NCI-H1105 (cell line): Measurements from ENCODE around the gene COL6A1.

Experiments used
- DNase-seq: peaks from one replicate; lab custom pipeline; 2025; lab: John Stamatoyannopoulos, UW

COL6A1 gene

DNA sequence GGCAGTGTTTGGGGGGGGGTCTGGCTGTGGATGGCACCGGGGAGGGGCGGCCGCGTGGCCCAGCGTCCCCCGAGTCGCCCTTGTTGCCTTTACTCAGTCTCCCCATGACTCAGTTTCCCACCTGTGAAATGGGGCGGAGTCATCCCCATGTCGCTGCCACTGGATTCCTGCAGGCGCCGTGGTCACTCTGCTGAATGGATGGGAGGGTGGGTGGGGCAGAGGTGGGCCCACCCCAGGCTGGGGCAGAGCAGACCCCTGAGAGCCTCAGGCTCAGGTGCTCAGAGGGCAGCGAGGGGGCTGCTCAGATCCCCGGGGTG is 2.0 kb downstream of the COL6A1 start:
- no peak for DNase-seq

DNA sequence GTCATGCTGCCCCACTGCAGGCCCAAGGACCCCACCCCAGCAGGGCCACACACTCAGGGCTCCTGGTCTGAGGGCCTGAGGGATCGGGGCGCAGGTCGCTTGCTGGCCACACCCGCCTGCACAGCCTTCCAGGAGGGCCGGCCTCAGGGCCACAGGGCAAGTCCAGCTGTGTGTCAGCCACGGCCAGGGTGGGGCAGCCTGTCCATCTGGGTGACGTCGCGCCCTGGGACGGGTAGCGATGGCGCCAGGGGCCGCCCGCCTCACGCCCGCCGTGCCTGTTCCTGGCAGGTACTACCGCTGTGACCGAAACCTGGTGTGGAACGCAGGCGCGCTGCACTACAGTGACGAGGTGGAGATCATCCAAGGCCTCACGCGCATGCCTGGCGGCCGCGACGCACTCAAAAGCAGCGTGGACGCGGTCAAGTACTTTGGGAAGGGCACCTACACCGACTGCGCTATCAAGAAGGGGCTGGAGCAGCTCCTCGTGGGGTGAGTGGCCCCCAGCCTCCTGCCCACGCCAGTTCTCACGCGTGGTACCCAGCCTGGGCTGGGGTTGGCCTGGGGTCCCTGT is 2.5 kb downstream of the COL6A1 start:
- DNase-seq: peak; percentile 17

DNA sequence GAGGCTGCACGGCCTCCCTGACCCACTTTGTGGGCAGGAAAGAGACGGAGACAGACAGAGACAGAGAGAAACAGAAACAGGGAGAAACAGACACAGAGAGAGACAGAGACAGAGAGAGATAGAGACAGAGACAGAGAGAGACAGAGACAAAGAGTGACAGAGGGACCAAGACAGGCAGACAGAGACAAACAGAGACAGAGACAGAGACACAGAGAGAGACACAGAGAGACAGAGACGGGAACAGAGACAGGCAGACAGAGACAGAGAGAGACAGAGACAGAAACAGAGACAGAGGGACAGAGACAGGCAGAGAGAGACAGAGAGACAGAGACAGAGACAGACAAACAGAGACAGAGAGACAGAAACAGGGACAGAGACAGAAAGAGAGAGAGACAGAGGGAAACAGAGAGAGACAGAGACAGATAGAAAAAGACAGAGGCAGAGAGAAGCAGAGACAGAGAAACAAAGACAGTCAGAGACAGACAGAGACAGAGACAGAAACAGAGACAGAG is 3.1 kb downstream of the COL6A1 start:
- no peak for DNase-seq

DNA sequence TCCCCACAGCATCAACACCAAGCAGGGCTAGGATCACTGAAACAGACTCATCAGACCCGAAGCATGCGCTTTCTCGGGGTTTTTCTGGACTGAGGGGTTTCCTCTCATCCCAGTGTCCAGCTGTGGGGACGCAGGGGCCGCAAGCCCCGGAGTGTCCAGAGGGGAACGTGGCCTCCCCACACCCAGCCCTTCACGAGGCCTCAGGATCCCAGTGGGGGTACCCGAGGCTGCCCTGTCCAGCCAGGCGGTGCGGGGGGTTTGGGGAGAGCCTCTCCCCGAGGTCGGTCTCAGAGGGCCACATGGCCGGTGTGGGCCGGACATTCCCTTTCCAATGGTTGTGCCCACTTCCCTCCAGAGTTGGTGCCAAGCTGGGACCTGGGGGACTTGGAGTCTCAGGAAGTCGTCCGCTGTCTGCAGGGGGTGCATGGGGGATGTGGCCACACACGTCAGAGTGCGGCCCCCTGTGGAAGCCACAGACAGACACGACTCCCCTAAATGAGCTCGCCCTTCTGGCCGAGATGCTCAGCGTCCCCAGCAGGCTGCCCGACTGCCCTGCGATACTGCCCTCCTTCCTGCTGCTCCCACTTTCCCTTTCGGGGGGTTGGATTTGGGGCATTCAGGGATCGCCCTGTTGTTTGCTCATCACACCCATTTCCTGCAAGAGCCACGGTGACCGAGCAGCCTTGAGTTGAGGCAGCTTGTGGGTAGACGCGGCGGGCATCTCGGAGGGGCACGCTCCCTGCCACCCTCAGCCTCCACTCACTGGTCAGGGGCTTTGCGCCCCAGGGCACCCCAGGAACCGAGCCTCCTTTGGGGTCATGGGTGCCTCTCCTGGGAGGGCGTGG is 4.1 kb downstream of the COL6A1 start:
- DNase-seq: no peak

DNA sequence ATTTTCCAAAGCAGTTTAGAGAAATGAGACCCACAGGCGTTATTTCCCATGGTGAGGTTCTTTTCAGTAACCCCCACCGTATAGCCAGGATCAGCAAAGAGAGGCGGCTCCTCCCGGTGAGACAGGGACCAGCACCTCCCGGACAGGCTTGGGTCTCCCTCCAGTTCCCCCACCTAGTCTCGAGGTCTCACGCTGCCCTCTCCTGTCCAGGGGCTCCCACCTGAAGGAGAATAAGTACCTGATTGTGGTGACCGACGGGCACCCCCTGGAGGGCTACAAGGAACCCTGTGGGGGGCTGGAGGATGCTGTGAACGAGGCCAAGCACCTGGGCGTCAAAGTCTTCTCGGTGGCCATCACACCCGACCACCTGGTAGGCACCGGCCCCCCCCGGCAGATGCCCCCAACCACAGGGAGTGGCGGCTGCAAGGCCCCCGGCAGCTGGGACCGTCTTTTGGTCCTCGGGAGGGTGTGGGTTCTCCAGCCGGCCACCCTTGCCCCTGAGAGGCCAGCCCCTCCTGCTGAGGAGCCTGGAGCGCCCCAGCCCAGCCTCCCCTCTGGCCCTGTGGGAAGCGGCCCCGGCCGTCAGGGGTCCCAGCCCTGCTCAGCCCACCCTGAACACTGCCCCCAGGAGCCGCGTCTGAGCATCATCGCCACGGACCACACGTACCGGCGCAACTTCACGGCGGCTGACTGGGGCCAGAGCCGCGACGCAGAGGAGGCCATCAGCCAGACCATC is 4.9 kb downstream of the COL6A1 start:
- DNase-seq: no peak

DNA sequence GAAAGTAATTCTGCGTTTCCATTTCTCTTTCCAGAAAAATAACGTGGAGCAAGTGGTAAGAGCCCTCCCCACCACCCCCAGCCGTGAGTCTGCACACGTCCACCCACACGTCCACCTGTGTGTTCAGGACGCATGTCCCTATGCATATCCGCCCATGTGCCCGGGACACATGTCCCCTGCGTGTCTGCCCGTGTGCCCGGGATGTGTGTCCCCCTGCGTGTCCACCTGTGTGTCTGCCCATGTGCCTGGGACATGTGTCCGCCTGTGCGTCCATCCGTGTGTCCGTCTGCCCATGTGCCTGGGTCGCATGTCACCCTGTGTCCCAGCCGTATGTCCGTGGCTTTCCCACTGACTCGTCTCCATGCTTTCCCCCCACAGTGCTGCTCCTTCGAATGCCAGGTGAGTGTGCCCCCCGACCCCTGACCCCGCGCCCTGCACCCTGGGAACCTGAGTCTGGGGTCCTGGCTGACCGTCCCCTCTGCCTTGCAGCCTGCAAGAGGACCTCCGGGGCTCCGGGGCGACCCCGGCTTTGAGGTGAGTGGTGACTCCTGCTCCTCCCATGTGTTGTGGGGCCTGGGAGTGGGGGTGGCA is 5.6 kb downstream of the COL6A1 start:
- DNase-seq: no peak

DNA sequence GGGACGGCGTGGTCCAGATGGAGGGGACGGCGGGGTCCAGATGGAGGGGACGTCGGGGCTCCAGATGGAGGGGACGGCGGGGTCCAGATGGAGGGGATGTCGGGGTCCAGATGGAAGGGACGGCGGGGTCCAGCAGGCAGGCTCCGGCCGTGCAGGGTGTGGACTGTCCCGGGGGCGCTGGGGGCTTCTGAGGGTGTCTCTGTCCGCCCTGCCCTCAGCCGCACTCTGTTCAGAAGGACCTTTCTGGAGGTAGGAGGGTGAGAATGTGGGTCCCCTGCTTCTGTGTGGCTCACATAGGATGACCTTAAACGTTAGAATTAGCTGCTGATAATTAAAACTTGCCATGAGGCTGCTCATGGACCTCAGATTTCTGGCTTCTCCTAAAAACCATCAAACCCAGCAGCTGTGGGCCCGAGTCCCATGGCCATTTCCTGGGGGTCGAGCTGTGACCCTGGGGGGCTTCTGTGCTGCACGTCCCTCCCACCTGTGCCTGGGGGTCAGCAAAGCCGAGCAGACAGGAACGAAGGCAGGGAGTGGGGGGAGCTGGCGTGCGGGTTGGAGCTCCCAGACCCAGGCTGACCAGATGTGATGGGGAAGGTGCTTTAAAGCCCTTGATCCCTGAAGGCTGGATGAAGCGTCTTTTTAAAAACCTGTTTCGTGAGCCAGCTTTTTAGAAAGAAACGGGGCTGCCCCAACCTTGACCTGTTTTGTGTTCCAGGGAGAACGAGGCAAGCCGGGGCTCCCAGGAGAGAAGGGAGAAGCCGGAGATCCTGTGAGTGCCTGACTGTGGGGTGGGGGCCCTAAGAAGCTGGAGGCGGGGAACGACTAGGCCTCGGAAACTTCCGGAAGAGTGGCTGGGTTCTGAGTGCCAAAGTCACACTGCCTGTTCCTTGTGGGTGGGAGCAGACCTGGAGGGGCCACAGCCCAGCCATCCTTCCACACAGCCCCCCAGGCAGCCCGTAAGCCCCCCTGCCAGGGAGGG is 7.1 kb downstream of the COL6A1 start:
- DNase-seq: no peak

DNA sequence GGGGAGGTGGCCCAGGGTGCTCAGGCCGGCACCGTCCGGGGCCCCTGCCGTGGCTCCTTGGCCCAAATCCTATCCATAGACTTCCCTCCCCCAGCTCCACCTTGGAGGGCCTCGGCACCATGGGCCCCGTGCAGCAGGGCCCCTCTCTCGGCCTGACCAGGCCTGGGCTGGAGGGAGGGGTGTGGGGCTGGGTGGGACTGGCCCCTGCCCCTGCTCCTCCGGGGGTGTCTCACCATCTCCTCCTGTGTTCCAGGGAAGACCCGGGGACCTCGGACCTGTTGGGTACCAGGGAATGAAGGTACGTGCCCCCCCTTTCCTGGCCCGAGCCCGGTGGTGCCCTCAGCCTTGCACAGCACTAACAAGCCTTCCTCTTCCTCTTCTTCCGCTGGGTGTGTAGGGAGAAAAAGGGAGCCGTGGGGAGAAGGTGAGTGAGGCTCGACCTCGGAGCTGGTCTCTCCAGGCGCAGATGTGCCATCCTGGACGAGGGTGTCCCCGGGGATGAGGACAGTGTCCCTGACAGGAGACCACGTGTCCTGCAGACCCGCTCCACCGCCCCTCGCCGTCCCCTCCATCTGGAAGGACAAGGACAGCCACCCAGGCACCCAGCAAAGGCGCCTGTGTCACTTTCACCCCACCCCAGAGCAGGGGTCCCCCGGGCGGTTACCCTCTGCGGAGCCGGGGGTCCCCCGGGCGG is 7.9 kb downstream of the COL6A1 start:
- no peak for DNase-seq

DNA sequence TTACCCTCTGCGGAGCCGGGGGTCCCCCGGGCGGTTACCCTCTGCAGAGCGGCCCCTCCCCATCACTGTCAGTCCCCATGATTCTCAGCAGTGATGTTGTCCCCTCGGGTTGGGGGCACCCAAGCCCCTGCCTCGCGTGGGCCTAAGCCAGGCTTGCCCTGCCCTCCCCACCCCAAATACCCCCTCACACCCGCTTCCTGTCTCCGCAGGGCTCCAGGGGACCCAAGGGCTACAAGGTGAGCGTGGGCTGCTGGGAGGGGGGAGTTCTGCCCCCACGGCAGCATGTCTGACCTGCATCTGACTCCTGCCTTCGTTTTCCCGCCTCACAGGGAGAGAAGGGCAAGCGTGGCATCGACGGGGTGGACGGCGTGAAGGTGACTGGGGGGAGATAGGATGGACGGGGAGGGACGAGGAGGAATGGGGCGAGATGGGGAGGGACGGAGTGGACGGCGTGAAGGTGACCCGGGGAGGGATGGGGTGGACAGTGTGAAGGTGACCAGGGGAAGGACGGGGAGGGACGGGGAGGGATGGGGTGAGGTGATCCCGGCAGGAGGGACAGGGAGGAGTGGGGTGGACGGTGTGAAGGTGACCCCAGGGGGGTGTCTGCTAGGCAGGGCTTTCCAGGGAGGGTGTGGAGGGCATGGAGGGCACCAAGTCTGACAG is 8.6 kb downstream of the COL6A1 start:
- DNase-seq: no peak

DNA sequence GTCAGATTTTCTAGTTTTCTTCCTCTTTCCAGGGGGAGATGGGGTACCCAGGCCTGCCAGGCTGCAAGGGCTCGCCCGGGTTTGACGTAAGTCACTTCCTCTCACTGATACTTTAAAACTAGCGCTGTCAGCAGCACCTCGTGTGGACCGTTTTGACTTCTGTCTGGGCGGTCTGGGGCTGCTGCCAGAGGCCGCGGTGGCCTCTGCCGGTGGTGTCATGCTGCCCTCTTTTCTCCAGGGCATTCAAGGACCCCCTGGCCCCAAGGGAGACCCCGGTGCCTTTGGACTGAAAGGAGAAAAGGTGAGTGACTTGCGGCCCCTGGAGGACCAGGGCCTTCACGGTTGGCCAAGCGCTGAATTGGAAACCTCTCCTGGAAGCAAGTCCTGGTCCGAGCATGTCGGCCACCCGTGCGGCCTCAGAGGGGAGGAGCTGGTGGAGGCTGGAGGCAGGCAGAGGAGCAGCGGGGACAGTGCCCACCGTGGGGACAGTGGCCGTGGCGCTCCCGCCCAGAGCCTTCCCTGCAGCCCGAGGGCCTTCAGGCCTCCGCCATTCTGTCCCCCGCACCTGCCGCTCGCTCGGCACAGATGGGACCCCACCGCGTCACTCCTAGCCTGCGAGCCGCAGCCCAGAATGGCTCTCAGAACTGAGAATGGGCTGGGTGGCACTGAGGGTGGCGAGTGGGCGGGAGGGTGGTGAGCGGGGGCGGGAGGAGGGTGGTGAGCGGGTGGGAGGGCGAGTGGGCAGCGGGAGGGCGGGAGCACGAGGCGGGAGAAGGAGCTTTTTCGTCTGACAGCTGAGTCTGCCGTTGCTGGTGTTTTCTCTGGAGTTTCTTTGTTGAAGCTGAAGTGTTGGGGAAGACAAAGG is 9.4 kb downstream of the COL6A1 start:
- no peak for DNase-seq

DNA sequence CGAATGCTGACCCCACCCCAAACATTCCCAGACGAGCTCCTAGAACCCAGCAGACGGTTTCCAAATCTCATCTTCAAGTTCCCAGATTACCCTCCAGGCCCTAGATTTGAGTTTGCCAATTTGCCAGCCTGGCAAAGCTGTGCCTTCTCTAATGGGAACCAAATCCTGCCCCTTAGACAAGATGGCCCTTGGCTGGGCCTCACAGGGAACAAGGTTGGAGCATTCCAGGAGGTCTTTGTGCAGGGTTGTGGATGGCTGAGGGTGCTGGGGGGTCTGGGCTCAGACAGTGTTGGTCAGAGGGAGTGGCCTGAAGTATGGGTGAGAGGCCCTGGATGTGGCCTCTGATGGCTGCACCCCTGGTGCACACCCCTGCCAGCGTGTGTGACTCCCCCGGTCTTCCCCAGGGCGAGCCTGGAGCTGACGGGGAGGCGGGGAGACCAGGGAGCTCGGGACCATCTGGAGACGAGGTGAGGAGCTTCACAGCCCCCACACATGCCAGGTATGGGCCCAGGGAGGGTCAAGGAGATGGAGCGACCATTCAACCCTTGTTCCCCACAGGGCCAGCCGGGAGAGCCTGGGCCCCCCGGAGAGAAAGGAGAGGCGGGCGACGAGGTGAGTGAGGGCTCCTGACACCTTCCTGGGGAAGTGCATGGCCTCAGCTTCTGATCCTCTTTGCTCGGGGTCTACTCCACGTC is 10.2 kb downstream of the COL6A1 start:
- DNase-seq: no peak

DNA sequence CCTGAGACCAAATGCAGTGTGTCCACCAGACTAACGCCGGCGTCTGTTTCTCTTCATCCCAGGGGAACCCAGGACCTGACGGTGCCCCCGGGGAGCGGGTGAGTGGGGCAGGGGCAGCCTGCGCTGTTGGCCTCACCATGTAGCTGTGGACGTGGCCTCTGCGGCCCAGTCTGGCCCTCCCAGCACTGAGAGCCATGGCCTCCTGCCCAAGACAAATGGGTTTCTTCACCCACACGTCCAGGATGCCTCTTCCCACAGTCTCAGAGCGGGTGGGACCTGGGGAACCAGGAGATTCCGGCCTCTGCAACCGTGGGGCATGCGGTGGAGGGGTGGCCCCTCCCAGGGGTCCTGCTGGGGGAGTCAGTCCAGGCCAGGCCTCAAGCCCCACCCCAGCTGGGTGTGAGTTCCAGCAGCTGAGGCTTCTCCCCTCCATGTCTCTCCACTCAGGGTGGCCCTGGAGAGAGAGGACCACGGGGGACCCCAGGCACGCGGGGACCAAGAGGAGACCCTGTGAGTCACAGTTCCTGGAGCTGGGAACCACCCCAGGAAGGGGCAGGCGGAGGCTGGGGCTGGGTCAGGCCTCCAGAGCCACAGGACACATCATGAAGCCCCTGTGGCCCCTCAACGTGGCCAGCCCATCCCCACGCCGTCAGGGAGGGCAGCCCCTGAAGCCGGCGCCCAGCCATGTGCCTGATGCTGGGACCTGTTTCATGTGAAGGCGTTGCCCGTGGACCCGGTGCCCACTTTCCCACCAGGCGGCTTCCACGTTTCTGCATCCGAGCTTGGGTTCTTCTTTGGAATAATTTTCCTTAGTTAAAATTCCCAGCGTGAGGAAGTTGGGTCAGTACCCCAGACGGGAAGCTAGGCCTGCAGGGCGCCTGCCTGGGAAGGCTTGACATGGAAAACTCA is 11.0 kb downstream of the COL6A1 start:
- no peak for DNase-seq

DNA sequence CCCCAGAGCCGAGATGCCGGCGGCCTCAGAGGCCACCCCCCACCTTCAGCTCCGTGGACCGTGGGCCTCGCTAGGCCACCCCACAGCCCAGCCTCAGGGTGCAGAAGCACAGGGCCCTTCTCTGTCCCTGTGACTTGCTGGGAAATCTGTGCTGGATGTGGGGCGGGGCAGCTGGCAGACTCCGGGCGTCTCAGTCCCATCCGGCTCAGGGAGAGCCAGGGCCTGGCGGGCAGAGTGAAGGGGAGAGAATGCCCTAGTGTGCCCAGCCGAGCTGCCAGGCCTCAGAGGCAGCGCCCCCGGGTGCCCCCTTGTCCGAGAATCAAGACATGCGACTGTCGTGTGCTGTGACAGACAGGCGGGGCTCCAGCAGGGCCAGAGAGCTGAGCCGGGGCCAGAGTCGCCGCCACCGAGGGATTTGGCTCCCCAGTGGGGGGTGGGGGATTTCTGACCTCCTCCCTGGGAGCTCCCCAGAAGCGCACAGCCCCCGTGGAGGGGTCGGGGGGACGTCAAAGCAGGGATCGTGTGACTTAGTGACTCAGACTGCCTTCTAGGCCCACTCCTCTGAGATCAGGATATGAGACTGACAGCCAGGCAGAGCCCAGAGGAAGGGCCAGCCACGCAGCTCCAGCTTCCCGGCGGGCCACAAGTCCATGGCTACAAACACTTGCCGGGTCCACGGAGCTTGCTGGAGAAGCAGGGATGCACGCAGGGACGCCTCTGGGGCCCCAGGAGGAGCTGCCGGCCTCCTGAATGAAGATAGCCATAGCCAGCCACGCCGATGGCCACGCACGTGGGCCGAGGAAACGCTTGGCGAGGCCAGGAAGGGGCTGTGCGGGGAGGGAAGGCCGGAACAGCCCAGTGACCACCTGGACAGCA is 11.9 kb downstream of the COL6A1 start:
- no peak for DNase-seq

DNA sequence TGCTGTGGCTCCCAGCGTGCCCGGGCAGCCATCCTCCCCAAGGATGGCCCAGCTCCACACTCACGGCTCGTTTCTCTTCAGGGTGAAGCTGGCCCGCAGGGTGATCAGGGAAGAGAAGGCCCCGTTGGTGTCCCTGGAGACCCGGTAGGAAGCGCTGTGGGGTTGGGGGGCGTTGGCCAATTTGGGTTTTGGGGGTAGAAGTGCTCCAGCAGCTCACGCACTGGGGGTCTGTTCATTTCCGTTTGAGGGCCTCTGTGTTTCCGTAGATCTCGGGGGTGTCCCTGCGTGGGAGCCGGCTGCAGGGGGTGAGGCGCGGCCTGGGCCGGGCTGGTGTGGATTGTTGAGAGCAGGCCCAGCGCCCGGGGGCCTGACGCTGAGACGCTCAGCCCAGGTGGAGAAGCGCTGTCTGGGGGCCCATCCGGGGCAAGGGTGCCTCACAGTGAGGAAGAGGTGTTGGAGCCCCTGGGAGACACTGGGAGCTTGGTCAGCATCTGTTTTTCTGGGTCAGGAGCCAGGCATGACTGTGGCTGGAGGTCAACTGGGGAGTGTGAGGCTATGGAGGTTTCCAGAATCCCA is 12.6 kb downstream of the COL6A1 start:
- DNase-seq: no peak

DNA sequence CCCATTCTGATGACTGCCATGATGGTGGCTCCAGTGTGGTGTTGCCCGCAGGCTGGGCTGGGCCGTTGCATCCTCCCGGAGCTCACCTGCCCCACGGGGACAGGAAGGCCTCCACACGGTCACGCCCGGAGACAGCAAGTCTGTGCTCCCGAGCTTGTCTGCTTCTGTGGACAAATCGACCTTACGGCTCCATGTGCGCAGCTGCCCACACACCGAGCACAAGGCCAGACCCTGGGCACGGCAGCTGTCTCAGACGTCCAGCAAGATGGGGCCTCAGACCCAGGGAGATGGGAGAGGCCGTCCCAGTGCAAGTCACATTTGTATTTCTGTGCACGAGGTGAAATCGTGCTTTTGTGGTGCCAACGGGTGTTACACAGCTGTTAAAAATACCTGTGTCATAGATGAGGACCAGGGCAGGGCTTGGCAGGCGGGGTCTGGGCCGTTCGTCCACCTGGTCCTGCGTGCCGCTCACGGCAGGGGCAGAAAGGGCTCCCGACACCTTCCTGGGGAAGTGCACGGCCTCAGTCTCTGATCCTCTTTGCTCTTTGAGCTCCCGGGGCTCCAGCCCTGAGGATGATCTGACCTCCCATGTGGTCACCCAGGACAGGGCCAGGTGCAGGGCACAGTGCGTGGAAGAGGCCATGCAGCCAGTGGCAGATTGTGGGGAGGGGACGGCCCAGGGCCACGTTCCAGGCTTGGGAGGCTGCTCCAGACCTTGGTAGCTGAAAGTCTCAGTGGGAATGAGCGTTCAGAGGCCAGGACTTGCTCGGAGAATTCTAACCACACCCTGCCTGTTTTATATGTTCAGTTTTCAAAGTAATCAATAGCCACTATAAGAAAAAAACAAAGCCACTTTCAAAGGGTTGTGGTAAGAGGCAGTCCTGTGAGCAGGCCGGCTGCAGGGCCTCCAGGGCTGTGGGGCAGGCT is 13.5 kb downstream of the COL6A1 start:
- no peak for DNase-seq
